SK-N-SH (cell line): Measurements from ENCODE around the gene IMMP1L. TPM values are rescaled to one million over a fixed set of nuclear protein-coding genes. Genes with fewer than 3 reads are reported as not detected.

ENCODE experiments used
- CTCF ChIA-PET: fragments of 300-600, 350-600 bp; formaldehyde crosslinking; extraction: SDS; loops from one replicate; lab custom pipeline; 2021; lab: Yijun Ruan, JAX
- POLR2A ChIA-PET: fragments of 350-600 bp; sonication (Branson Sonifier 250); formaldehyde crosslinking; extraction: SDS; loops from one replicate; lab custom pipeline; 2020; ENCODE audit warnings: antibody characterized with exemption, inconsistent platforms; lab: Yijun Ruan, JAX
- DNase-seq: peaks from one replicate; pipeline ENCODE4 v3.0.0; 2012
- H2AFZ ChIP-seq: fragments of 200-600 bp; sonication (generic); 2 replicates; pipeline ENCODE4 v1.8.1; 2016; ENCODE audit warnings: antibody characterized with exemption, mild to moderate bottlenecking, low read depth
- H3F3A ChIP-seq: fragments of 200-600 bp; sonication (generic); replicated peaks from 2 replicates; pipeline ENCODE3; 2016; ENCODE audit warnings: antibody characterized with exemption, mild to moderate bottlenecking; ENCODE audit not compliant: insufficient read depth
- H3K27ac ChIP-seq, 2 experiments: fragments of 200-500 bp in 1 of 2; fragments of 200-600 bp in 1 of 2; sonication (Bioruptor generic) in 1 of 2; sonication (generic), shearing (Covaris generic) in 1 of 2; 2 replicates each; pipeline versions ENCODE4 v1.5.1 to v1.6.1; 2014 to 2016; ENCODE audit warnings: low read depth in 2 of 2, inconsistent platforms in 1 of 2, low read length in 1 of 2, mild to moderate bottlenecking in 1 of 2, mixed read lengths in 1 of 2
- H3K27me3 ChIP-seq: fragments of 200-600 bp; sonication (generic), shearing (Covaris generic); 2 replicates; pipeline ENCODE4 v1.6.1; 2016; ENCODE audit warnings: mixed run types; ENCODE audit not compliant: insufficient read depth
- H3K36me3 ChIP-seq, 2 experiments: fragments of 200-500 bp in 1 of 2; fragments of 200-600 bp in 1 of 2; sonication (Bioruptor generic) in 1 of 2; sonication (generic) in 1 of 2; replicated peaks in 1 of 2; 2 replicates each; pipeline versions ENCODE3 to v1.5.1; 2014 to 2016; ENCODE audit warnings: low read length in 1 of 2, mild to moderate bottlenecking in 1 of 2; ENCODE audit not compliant: insufficient read depth in 2 of 2, control insufficient read depth in 1 of 2
- H3K4me1 ChIP-seq, 2 experiments: fragments of 200-500 bp in 1 of 2; fragments of 200-600 bp in 1 of 2; sonication (Bioruptor generic) in 1 of 2; sonication (generic), shearing (Covaris generic) in 1 of 2; 2 replicates each; pipeline versions ENCODE4 v1.5.1 to v1.6.1; 2014 to 2016; ENCODE audit warnings: low read depth in 1 of 2, low read length in 1 of 2, mixed run types in 1 of 2; ENCODE audit not compliant: insufficient read depth in 2 of 2, control insufficient read depth in 1 of 2
- H3K4me2 ChIP-seq: fragments of 200-600 bp; sonication (generic), shearing (Covaris generic); 2 replicates; pipeline ENCODE4 v1.6.1; 2017; ENCODE audit warnings: mixed run types
- H3K4me3 ChIP-seq, 2 experiments: fragments of 200-500 bp in 1 of 2; fragments of 200-600 bp in 1 of 2; sonication (Bioruptor generic) in 1 of 2; sonication (generic), shearing (Covaris generic) in 1 of 2; 2 replicates each; pipeline versions ENCODE4 v1.5.1 to v1.8.1; 2014 to 2016; ENCODE audit warnings: low read depth in 2 of 2, inconsistent platforms in 1 of 2, low read length in 1 of 2, mild to moderate bottlenecking in 1 of 2, mixed read lengths in 1 of 2, moderate library complexity in 1 of 2
- H3K79me2 ChIP-seq: fragments of 200-600 bp; sonication (generic); 2 replicates; pipeline ENCODE4 v1.8.1; 2017; ENCODE audit warnings: mild to moderate bottlenecking; ENCODE audit not compliant: insufficient read depth
- H3K9ac ChIP-seq: fragments of 200-600 bp; sonication (generic); 2 replicates; pipeline ENCODE4 v1.6.1; 2017; ENCODE audit warnings: mixed run types
- H3K9me2 ChIP-seq: fragments of 200-600 bp; sonication (generic); 2 replicates; pipeline ENCODE4 v1.6.1; 2017; ENCODE audit warnings: mixed run types
- H3K9me3 ChIP-seq: fragments of 200-600 bp; sonication (generic); 2 replicates; pipeline ENCODE4 v1.6.1; 2017; ENCODE audit warnings: mixed run types, mild to moderate bottlenecking, moderate library complexity
- H4K20me1 ChIP-seq: fragments of 200-600 bp; sonication (generic); 2 replicates; pipeline ENCODE4 v1.6.1; 2017; ENCODE audit warnings: mild to moderate bottlenecking, mixed run types; ENCODE audit not compliant: insufficient read depth
- CHD2 ChIP-seq: fragments of 150-350 bp; IDR thresholded peaks from 2 replicates; pipeline ENCODE4 v1.6.1; 2018; ENCODE audit warnings: low read length; ENCODE audit not compliant: partially characterized antibody
- FOSL2 ChIP-seq: IDR thresholded peaks from 2 replicates; pipeline ENCODE4 v1.4.0; 2012; ENCODE audit warnings: low read depth, mild to moderate bottlenecking, moderate library complexity, borderline replicate concordance
- FOXJ3 ChIP-seq: sonication (generic); formaldehyde crosslinking; IDR thresholded peaks from 2 replicates; pipeline ENCODE4 v1.5.1; 2020; ENCODE audit warnings: mild to moderate bottlenecking, missing genetic modification reagents
- GABPA ChIP-seq: IDR thresholded peaks from 2 replicates; pipeline ENCODE4 v1.4.0; 2012; ENCODE audit warnings: low read depth, mild to moderate bottlenecking
- GATA2 ChIP-seq: sonication (generic); formaldehyde crosslinking; IDR thresholded peaks from 2 replicates; pipeline ENCODE4 v1.5.0; 2020; ENCODE audit warnings: mild to moderate bottlenecking, missing genetic modification reagents
- MAX ChIP-seq: IDR thresholded peaks from 2 replicates; pipeline ENCODE4 v1.4.0; 2012; ENCODE audit warnings: low read depth
- MEF2A ChIP-seq: IDR thresholded peaks from 2 replicates; pipeline ENCODE4 v1.4.0; 2012; ENCODE audit warnings: low read depth, borderline replicate concordance
- MXI1 ChIP-seq: IDR thresholded peaks from 2 replicates; pipeline ENCODE4 v1.6.1; 2012; ENCODE audit warnings: mild to moderate bottlenecking, low read depth, low read length, improper control_type of control experiment
- PBX3 ChIP-seq: IDR thresholded peaks from 2 replicates; pipeline ENCODE4; 2012
- POLR2AphosphoS5 ChIP-seq: IDR thresholded peaks from 2 replicates; pipeline ENCODE4 v1.6.1; 2012; ENCODE audit warnings: low read depth, low read length
- RAD21 ChIP-seq: IDR thresholded peaks from 2 replicates; pipeline ENCODE4 v1.6.1; 2012; ENCODE audit warnings: mild to moderate bottlenecking, low read length
- RCOR1 ChIP-seq: fragments of 150-350 bp; IDR thresholded peaks from 2 replicates; pipeline ENCODE4 v1.6.1; 2017; ENCODE audit warnings: antibody characterized with exemption, low read length
- REST ChIP-seq: IDR thresholded peaks from 2 replicates; pipeline ENCODE4 v1.6.1; 2012; ENCODE audit warnings: mild to moderate bottlenecking, low read depth, low read length, moderate library complexity
- SIN3A ChIP-seq: IDR thresholded peaks from 2 replicates; pipeline ENCODE4 v1.6.1; 2012; ENCODE audit warnings: low read depth, mild to moderate bottlenecking, low read length, moderate library complexity, borderline replicate concordance
- TAF1 ChIP-seq: IDR thresholded peaks from 2 replicates; pipeline ENCODE4 v1.6.1; 2012; ENCODE audit warnings: low read depth, mild to moderate bottlenecking, low read length, moderate library complexity, borderline replicate concordance
- TCF12 ChIP-seq: IDR thresholded peaks from 2 replicates; pipeline ENCODE4 v1.4.0; 2012
- TEAD4 ChIP-seq: IDR thresholded peaks from 2 replicates; pipeline ENCODE4 v1.4.0; 2012; ENCODE audit warnings: mild to moderate bottlenecking, borderline replicate concordance; ENCODE audit not compliant: insufficient read depth
- USF1 ChIP-seq: IDR thresholded peaks from 2 replicates; pipeline ENCODE4 v1.4.0; 2012; ENCODE audit warnings: low read depth, borderline replicate concordance
- WGBS: methylation state at CpG from one replicate; pipeline ENCODE4 v1.1.6; 2017; ENCODE audit warnings: low lambda C conversion rate; 5-methylcytosine and 5-hydroxymethylcytosine counted together
- polyA plus RNA-seq, 3 experiments: library from polyadenylated mRNA; depleted of rRNA; stranded (reverse); fragments of >200 nt; gene quantifications; 2 replicates each; pipeline ENCODE4 v1.2.3, GENCODE V29; 2012

Gene IMMP1L
- polyA plus RNA-seq, 1 of the 3 experiments (the other 2 are of a cell fraction), result 40.9 TPM

GRCh38 chr11:31531293-31531692, 21.9 kb upstream of the IMMP1L start:
- WGBS, result 92% methylated on average over 1 of the region's 1 CpG
- Histone ChIP-seq H3K79me2 (no peaks in the 10 kb centered on the region), H4K20me1 (no peaks in the 10 kb centered on the region), H3K9me2 (no peaks in the 10 kb centered on the region), H3K27ac (no peak overlapping the region), H3K4me3 (no peak overlapping the region), H3K4me1 (no peaks in the 10 kb centered on the region), H3K9me3 (no peaks in the 10 kb centered on the region), H3K4me2 (no peak overlapping the region), H3F3A (no peaks in the 10 kb centered on the region), H3K36me3 (no peaks in the 10 kb centered on the region)
- CTCF ChIA-PET, result interaction anchor here (1.0 kb wide), 1 partner anchor 17 kb away, joined by 3 read pairs; no protein-coding TSS in a partner anchor
- POLR2A ChIA-PET, result no interaction called here
- TF ChIP-seq SIN3A (no peak), FOSL2 (no peak), RAD21 (no peak), GATA2 (no peak), TCF12 (no peak), POLR2AphosphoS5 (no peak), GABPA (no peak), TEAD4 (no peak), FOXJ3 (CRISPR knock-in tag) (no peak), MEF2A (no peak), REST (no peak), MXI1 (no peak), MAX (no peak), CHD2 (no peak), USF1 (no peak), RCOR1 (no peak), PBX3 (no peak), TAF1 (no peak)
- TF ChIP-seq, all 33 proteins: peak for 0
- H3K27me3 ChIP-seq, result no peaks in the 10 kb centered on the region
- H3K9ac ChIP-seq, result no peak overlapping the region
- no peak overlapping the region for H2AFZ ChIP-seq
- DNase-seq, result no peak
